ENCODE data around the gene GNAT2.

The GNAT2 gene

DNA sequence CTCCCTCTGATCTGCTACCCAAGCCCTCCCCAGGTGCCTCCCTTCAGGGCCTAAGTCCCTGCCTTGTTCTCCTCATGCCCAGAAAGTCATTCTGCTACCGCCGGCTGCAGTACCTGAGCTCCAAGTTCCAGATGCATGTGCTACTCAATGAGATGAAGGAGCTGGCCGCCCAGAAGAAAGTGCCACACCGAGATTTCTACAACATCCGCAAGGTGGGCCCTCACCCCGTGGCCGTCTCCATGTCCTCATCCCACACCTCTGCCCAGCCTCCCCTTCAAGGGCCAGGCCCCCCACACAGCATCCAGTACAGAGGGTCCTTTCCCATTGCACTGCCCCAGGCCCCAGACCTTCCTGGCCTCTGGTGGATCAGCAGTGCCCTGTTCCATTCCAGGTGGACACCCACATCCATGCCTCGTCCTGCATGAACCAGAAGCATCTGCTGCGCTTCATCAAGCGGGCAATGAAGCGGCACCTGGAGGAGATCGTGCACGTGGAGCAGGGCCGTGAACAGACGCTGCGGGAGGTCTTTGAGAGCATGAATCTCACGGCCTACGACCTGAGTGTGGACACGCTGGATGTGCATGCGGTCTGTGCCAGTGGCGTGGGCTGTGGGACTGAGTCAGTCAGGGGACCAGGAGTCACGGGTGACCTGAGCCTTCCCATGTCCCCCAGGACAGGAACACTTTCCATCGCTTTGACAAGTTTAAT, 8.4 kb upstream of the GNAT2 start:
- Histone ChIP-seq H3K27ac (ENCODE audit: low read length) (no peak overlapping the region), H3K27me3 (ENCODE audit: control insufficient read depth, insufficient read depth, low read length) (no peaks in the 10 kb centered on the region), H3K4me1 (ENCODE audit: control insufficient read depth, insufficient read depth, low read length) (peaks cover 2% of the 10 kb centered on the region; the same call in 1 of the 2 replicates), H3K4me3 (ENCODE audit: low read length) (no peak overlapping the region), H3K9me3 (ENCODE audit: control insufficient read depth, insufficient read depth, low read length) (no peaks in the 10 kb centered on the region), H3K36me3 (ENCODE audit: control insufficient read depth, insufficient read depth, low read length) (peaks cover 20% of the 10 kb centered on the region)
- WGBS (ENCODE audit: insufficient coverage, insufficient read length) = no CpG with 5 or more reads among the region's 23 CpGs
- no peak for DNase-seq (ENCODE audit: low read depth, low spot score)

DNA sequence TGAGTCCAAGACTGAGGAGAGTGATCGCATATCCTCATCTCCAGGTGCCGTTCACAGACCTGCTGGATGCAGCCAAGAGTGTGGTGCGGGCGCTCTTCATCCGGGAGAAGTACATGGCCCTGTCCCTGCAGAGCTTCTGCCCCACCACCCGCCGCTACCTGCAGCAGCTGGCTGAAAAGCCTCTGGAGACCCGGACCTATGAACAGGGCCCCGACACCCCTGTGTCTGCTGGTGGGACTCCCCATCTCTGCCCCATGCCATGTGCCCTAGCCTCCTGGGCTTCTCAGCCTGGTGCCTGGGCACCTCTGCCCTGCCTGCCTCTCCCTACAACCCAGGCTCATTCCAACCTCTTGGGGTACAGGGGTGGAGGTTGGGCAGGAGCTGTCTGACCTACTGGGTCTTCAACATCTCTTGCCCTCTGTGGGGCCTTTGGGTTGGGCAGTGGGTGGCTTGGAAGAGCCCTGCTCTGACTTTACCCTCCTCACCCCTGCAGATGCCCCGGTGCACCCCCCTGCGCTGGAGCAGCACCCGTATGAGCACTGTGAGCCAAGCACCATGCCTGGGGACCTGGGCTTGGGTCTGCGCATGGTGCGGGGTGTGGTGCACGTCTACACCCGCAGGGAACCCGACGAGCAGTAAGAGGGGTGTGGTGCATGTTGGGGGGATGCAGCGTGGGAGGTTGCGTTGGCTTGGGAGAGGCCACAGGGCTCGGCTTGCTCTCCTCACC, 7.4 kb upstream of the GNAT2 start:
- Histone ChIP-seq H3K4me3 (ENCODE audit: low read length) (no peak overlapping the region), H3K27ac (ENCODE audit: low read length) (no peak overlapping the region), H3K27me3 (ENCODE audit: control insufficient read depth, insufficient read depth, low read length) (no peaks in the 10 kb centered on the region), H3K9me3 (ENCODE audit: control insufficient read depth, insufficient read depth, low read length) (no peaks in the 10 kb centered on the region), H3K36me3 (ENCODE audit: control insufficient read depth, insufficient read depth, low read length) (peaks cover 20% of the 10 kb centered on the region), H3K4me1 (ENCODE audit: control insufficient read depth, insufficient read depth, low read length) (peaks cover 2% of the 10 kb centered on the region; the same call in 1 of the 2 replicates)
- WGBS (ENCODE audit: insufficient coverage, insufficient read length) = no CpG with 5 or more reads among the region's 21 CpGs
- DNase-seq (ENCODE audit: low read depth, low spot score) = no peak

DNA sequence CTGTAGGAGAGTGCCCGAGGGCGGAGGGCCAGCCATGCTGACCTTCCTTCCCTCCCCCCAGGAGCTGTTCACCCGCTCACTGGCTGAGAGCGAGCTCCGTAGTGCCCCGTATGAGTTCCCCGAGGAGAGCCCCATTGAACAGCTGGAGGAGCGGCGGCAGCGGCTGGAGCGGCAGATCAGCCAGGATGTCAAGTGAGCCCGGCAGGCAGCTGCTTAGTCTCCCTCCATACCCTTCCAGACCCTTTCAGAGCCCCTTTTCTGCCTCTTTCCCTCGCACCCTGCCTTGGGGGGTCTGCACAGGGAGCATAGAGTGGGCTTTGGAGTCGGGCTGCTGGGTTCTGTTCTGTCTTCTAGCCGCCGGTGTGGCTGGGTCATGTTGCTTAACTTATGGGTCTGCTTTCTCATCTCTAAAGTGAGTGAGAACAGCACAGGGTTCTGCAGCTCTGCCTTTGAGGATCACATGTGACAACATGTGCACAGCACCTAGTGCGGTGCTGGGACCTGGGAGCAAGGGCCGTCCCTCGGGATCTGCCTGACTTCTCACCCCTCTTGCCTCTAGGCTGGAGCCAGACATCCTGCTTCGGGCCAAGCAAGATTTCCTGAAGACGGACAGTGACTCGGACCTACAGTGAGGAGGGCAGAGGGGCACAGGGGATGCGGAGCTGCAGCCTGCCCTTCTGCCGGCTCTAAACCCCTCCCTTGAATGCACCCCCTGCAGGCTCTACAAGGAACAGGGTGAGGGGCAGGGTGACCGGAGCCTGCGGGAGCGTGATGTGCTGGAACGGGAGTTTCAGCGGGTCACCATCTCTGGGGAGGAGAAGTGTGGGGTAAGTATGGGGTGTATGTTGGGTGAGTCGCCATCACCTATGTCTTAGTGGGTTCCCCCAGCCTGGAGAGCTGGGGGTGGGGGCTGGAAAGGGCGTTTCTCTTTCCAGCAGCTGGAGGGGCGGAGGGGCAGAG, 6.5 kb upstream of the GNAT2 start:
- Histone ChIP-seq H3K27ac (ENCODE audit: low read length) (no peak overlapping the region), H3K4me1 (ENCODE audit: control insufficient read depth, insufficient read depth, low read length) (peaks cover 4% of the 10 kb centered on the region), H3K4me3 (ENCODE audit: low read length) (no peak overlapping the region), H3K27me3 (ENCODE audit: control insufficient read depth, insufficient read depth, low read length) (no peaks in the 10 kb centered on the region), H3K36me3 (ENCODE audit: control insufficient read depth, insufficient read depth, low read length) (peaks cover 20% of the 10 kb centered on the region), H3K9me3 (ENCODE audit: control insufficient read depth, insufficient read depth, low read length) (no peaks in the 10 kb centered on the region)
- WGBS (ENCODE audit: insufficient coverage, insufficient read length) = no CpG with 5 or more reads among the region's 32 CpGs
- no peak for DNase-seq (ENCODE audit: low read depth, low spot score)

DNA sequence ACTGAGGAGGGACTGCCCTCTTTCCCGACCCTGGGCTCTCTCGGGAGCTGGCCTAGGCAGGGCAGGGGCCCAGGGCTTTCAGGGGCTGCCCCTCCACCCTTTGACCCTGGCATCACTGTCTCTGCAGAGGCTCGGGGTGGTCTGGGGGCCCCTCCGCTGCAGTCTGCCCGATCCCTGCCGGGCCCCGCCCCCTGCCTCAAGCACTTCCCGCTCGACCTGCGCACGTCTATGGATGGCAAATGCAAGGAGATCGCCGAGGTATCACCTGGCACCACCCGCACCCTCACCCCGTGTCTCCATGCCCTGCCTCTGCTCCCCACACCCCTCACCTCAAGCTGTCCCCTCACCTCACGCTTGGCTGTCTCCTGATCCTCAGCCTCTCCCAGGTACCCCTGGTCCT, 5.8 kb upstream of the GNAT2 start:
- Histone ChIP-seq H3K27me3 (ENCODE audit: control insufficient read depth, insufficient read depth, low read length) (no peaks in the 10 kb centered on the region), H3K4me3 (ENCODE audit: low read length) (no peak overlapping the region), H3K27ac (ENCODE audit: low read length) (no peak overlapping the region), H3K36me3 (ENCODE audit: control insufficient read depth, insufficient read depth, low read length) (peaks cover 20% of the 10 kb centered on the region), H3K9me3 (ENCODE audit: control insufficient read depth, insufficient read depth, low read length) (no peaks in the 10 kb centered on the region), H3K4me1 (ENCODE audit: control insufficient read depth, insufficient read depth, low read length) (peaks cover 2% of the 10 kb centered on the region)
- DNase-seq (ENCODE audit: low read depth, low spot score) = no peak
- no CpG with 5 or more reads among the region's 16 CpGs for WGBS (ENCODE audit: insufficient coverage, insufficient read length)

DNA sequence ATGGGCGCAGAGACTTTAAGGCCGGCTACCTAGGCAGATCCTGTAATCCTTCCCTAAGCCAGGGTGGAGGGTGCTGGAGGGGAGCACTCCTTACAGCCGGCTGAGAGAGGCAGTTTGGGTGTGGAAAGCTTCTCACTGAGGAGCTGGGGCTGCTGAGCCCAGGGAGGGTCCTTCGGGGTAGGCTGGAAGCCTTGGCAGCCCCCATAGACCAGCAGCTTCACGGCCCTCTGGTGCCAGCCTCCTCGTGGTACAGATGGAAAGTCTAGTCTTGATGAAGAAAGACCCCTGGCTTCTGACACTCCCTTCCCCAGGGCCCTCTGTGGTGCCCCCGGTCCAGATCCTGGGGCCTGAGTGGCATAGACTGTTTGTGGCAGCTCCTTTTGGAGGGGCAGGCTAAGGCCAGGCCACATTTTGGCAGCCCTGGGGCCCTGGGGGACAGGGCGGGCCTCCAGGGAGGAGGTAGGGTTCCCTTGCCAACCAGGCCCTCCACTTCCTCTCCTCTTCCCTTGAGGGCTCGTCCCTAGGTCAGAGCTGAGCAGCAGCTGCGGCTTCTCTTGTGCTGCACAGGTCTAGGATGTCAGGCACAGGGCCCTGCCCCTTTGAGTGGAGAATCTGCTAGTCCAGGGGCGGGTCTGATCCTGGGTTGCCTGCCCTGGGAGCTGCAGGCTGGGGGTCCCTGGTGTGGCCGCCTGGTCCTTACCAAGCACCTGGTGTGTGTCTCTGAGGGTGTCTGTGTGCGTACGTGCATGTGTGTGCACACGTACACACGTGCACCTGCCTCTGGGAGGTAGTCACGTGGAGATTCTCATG, 5.0 kb upstream of the GNAT2 start:
- no peak overlapping the region for H3K27ac ChIP-seq (ENCODE audit: low read length)
- no peak overlapping the region for H3K4me3 ChIP-seq (ENCODE audit: low read length)
- DNase-seq (ENCODE audit: low read depth, low spot score) = no peak
- H3K4me1 ChIP-seq (ENCODE audit: control insufficient read depth, insufficient read depth, low read length) = peaks cover 2% of the 10 kb centered on the region; the same call in 1 of the 2 replicates
- WGBS (ENCODE audit: insufficient coverage, insufficient read length) = no CpG with 5 or more reads among the region's 17 CpGs
- H3K27me3 ChIP-seq (ENCODE audit: control insufficient read depth, insufficient read depth, low read length) = no peaks in the 10 kb centered on the region
- no peaks in the 10 kb centered on the region for H3K9me3 ChIP-seq (ENCODE audit: control insufficient read depth, insufficient read depth, low read length)
- peaks cover 18% of the 10 kb centered on the region for H3K36me3 ChIP-seq (ENCODE audit: control insufficient read depth, insufficient read depth, low read length)

DNA sequence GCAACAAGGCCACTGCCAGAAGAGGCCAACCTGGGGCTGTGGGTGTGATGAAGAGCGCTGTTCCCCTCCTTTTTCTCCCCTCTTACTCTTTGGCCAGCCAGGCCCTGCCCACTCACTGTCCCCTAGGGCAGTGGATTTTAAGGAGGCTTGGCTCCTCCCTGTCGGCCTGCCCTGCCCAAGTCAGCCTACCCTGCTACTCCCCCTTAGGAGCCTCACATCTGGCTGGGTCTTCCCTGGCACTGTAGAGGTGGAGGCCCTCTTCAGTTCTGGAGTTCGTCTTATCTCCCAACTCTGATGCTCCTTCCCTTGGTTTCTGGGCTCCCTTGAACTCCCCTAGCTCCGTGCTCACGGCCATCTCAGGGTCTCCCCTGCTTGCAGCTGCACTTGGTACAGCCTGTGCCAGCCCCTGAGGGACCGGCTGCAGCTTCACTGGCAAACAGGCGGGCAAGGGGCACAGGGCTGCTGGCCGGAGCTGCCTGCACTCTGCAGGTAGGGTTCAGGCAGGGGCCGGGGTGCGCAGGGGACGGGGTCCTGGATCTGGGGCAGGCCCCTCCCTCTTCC, 4.3 kb upstream of the GNAT2 start:
- H3K27ac ChIP-seq (ENCODE audit: low read length) = no peak overlapping the region
- H3K9me3 ChIP-seq (ENCODE audit: control insufficient read depth, insufficient read depth, low read length) = no peaks in the 10 kb centered on the region
- no CpG with 5 or more reads among the region's 11 CpGs for WGBS (ENCODE audit: insufficient coverage, insufficient read length)
- DNase-seq (ENCODE audit: low read depth, low spot score) = no peak
- no peaks in the 10 kb centered on the region for H3K27me3 ChIP-seq (ENCODE audit: control insufficient read depth, insufficient read depth, low read length)
- H3K4me3 ChIP-seq (ENCODE audit: low read length) = no peak overlapping the region
- H3K4me1 ChIP-seq (ENCODE audit: control insufficient read depth, insufficient read depth, low read length) = peaks cover 2% of the 10 kb centered on the region; the same call in 1 of the 2 replicates
- H3K36me3 ChIP-seq (ENCODE audit: control insufficient read depth, insufficient read depth, low read length) = peaks cover 11% of the 10 kb centered on the region

DNA sequence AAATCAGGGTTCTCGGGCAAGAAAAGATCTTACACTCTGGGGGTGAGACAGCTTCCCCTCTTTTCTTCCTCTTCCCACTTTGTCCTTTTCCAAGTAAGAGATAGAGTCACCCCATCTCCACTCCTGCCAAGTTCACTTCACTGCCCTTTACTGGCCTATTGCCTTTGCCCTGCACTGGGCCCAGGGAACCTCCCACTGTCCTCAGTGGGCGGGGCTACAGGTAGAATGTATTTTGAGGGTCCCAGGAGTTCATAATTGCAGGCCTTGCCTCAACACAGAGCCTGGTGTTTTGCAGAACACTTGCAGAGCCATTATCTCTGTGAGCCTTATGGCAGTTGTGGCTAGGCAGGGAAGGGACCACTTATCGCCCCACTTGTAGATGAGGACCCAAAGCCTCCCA, 3.5 kb upstream of the GNAT2 start:
- Histone ChIP-seq H3K9me3 (ENCODE audit: control insufficient read depth, insufficient read depth, low read length) (no peaks in the 10 kb centered on the region), H3K27ac (ENCODE audit: low read length) (no peak overlapping the region), H3K27me3 (ENCODE audit: control insufficient read depth, insufficient read depth, low read length) (no peaks in the 10 kb centered on the region), H3K4me3 (ENCODE audit: low read length) (no peak overlapping the region), H3K36me3 (ENCODE audit: control insufficient read depth, insufficient read depth, low read length) (peaks cover 4% of the 10 kb centered on the region), H3K4me1 (ENCODE audit: control insufficient read depth, insufficient read depth, low read length) (peaks cover 2% of the 10 kb centered on the region; the same call in 1 of the 2 replicates)
- no CpG with 5 or more reads among the region's 3 CpGs for WGBS (ENCODE audit: insufficient coverage, insufficient read length)
- no peak for DNase-seq (ENCODE audit: low read depth, low spot score)

DNA sequence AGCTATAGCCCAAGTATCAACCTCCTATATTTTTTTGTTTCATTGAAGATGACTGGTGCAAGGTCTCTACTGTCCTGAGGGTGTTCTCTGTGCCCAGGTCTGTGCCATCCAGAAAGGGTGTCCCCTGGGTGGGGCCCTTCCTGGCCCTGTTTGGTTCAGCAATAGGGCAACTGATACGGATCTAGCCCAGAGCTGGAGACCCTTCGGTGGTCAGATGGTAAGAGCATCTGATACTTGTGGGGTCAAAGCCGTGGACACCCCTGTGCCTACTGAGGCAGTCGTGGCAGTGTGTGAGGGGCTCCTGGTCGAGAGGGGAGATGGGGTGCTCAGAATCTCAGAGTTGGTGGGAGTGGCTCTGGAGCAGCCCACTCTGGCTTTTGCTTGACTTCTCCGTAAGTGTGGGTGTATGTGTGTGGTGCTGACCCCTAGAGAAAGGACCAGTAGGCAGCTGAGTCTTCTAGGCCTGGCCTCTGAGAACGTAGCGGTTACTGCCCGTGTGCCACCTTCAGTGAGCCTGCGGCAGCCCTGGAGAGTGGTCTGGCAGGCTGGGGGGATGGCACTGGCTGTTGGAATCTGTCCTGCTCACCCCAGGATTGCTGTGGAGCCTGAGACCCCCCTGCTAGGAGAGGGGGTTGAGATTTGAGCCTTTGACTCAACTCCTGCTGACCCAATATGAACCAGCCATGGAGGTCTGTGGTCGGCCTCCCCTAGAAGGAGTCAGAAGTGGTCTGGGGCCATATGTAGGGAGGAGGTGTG, 2.9 kb upstream of the GNAT2 start:
- WGBS (ENCODE audit: insufficient coverage, insufficient read length) = no CpG with 5 or more reads among the region's 11 CpGs
- peaks cover 2% of the 10 kb centered on the region; the same call in 1 of the 2 replicates for H3K4me1 ChIP-seq (ENCODE audit: control insufficient read depth, insufficient read depth, low read length)
- H3K36me3 ChIP-seq (ENCODE audit: control insufficient read depth, insufficient read depth, low read length) = no peaks in the 10 kb centered on the region
- H3K4me3 ChIP-seq (ENCODE audit: low read length) = no peak overlapping the region
- no peak for DNase-seq (ENCODE audit: low read depth, low spot score)
- H3K27ac ChIP-seq (ENCODE audit: low read length) = no peak overlapping the region
- no peaks in the 10 kb centered on the region for H3K27me3 ChIP-seq (ENCODE audit: control insufficient read depth, insufficient read depth, low read length)
- no peaks in the 10 kb centered on the region for H3K9me3 ChIP-seq (ENCODE audit: control insufficient read depth, insufficient read depth, low read length)
